Measurements from ENCODE around the gene TMEM178B. TPM values are rescaled to one million over a fixed set of nuclear protein-coding genes. Genes with fewer than 3 reads are reported as not detected.

The TMEM178B gene
- polyA plus RNA-seq, 1 donor (not counting 4 experiments of a cell fraction or from before 2014, with no cell fraction given), result not detected

- dilution Hi-C loops (cut with MboI; ENCODE audit: extremely low pct_ligation_motif_present, low sequenced_read_pairs), result no loop called here
- H3K27me3 ChIP-seq (ENCODE audit: control insufficient read depth, extremely low read depth, insufficient read depth, low read length), result no peaks in the 10 kb centered on the region
- no peaks in the 10 kb centered on the region for H3K9me1 ChIP-seq (ENCODE audit: control insufficient read depth, extremely low read depth, insufficient read depth, low read length)
- H3K4me1 ChIP-seq (ENCODE audit: control insufficient read depth, extremely low read depth, insufficient read depth, low read length), result no peaks in the 10 kb centered on the region
- no peak for TF ChIP-seq EZH2 (IDR thresholded peaks at IDR 0.05; ENCODE audit: low read length)
- TF ChIP-seq CTCF (optimal IDR thresholded peaks at IDR 0.05 in 1 of 3, IDR thresholded peaks at IDR 0.05 in 1 of 3, conservative IDR thresholded peaks at IDR 0.05 in 1 of 3; ENCODE audit: extremely low read depth in 1 of 3, insufficient read depth in 2 of 3, low read length in 3 of 3), result no peak
- no peak overlapping the region for H3K4me3 ChIP-seq (ENCODE audit: control insufficient read depth in 2 of 3, extremely low read depth in 1 of 3, insufficient read depth in 2 of 3, low read depth in 1 of 3, low read length in 3 of 3)
- no peak overlapping the region for H3K9ac ChIP-seq (ENCODE audit: control insufficient read depth, extremely low read depth, insufficient read depth, low read length)
- no peaks in the 10 kb centered on the region for H3K36me3 ChIP-seq (ENCODE audit: control insufficient read depth in 2 of 2, extremely low read depth in 1 of 2, insufficient read depth in 2 of 2, low read length in 2 of 2)
- FAIRE-seq (no peak), DNase-seq (ENCODE audit: low read depth, low spot score) (no peak)
- H3K9me3 ChIP-seq (ENCODE audit: control insufficient read depth, low read depth, low read length), result no peaks in the 10 kb centered on the region
- H4K20me1 ChIP-seq (ENCODE audit: control insufficient read depth, extremely low read depth, insufficient read depth, low read length), result no peaks in the 10 kb centered on the region
- no peaks in the 10 kb centered on the region for H3K79me2 ChIP-seq (ENCODE audit: control insufficient read depth, insufficient read depth, low read length)
- no peak overlapping the region for H3K27ac ChIP-seq (ENCODE audit: control insufficient read depth, insufficient read depth, low read length)
- H2AFZ ChIP-seq (ENCODE audit: control insufficient read depth, low read length), result no peak overlapping the region
- H3K4me2 ChIP-seq (ENCODE audit: control insufficient read depth, extremely low read depth, insufficient read depth, low read depth, low read length), result no peak overlapping the region
Measured at GRCh38 chr7:141198194-141198958, 124.5 kb downstream of the TMEM178B start.

GRCh38 chr7:141200191-141201108, 126.6 kb downstream of the TMEM178B start:
- Histone ChIP-seq H3K36me3 (ENCODE audit: control insufficient read depth in 2 of 2, extremely low read depth in 1 of 2, insufficient read depth in 2 of 2, low read length in 2 of 2) (no peaks in the 10 kb centered on the region), H4K20me1 (ENCODE audit: control insufficient read depth, extremely low read depth, insufficient read depth, low read length) (no peaks in the 10 kb centered on the region), H3K4me2 (ENCODE audit: control insufficient read depth, extremely low read depth, insufficient read depth, low read depth, low read length) (no peak overlapping the region), H3K27me3 (ENCODE audit: control insufficient read depth, extremely low read depth, insufficient read depth, low read length) (no peaks in the 10 kb centered on the region), H3K79me2 (ENCODE audit: control insufficient read depth, insufficient read depth, low read length) (no peaks in the 10 kb centered on the region), H3K9ac (ENCODE audit: control insufficient read depth, extremely low read depth, insufficient read depth, low read length) (no peak overlapping the region), H3K9me1 (ENCODE audit: control insufficient read depth, extremely low read depth, insufficient read depth, low read length) (no peaks in the 10 kb centered on the region), H3K27ac (ENCODE audit: control insufficient read depth, insufficient read depth, low read length) (no peak overlapping the region), H3K4me1 (ENCODE audit: control insufficient read depth, extremely low read depth, insufficient read depth, low read length) (no peaks in the 10 kb centered on the region), H3K9me3 (ENCODE audit: control insufficient read depth, low read depth, low read length) (no peaks in the 10 kb centered on the region), H2AFZ (ENCODE audit: control insufficient read depth, low read length) (no peak overlapping the region), H3K4me3 (ENCODE audit: control insufficient read depth in 2 of 3, extremely low read depth in 1 of 3, insufficient read depth in 2 of 3, low read depth in 1 of 3, low read length in 3 of 3) (no peak overlapping the region)
- DNase-seq (ENCODE audit: low read depth, low spot score), result no peak
- no peak for FAIRE-seq
- TF ChIP-seq CTCF (optimal IDR thresholded peaks at IDR 0.05 in 1 of 3, IDR thresholded peaks at IDR 0.05 in 1 of 3, conservative IDR thresholded peaks at IDR 0.05 in 1 of 3; ENCODE audit: extremely low read depth in 1 of 3, insufficient read depth in 2 of 3, low read length in 3 of 3) (no peak), EZH2 (IDR thresholded peaks at IDR 0.05; ENCODE audit: low read length) (no peak)
- dilution Hi-C loops (cut with MboI; ENCODE audit: extremely low pct_ligation_motif_present, low sequenced_read_pairs), result no loop called here
